Caco-2 (cell line): ENCODE measurements around the gene BDH1. TPM values are rescaled to one million over a fixed set of nuclear protein-coding genes. Genes with fewer than 3 reads are reported as not detected.
"Not testable (repeated sequence)": the region's sequence is repeated elsewhere in the genome, so short reads cannot be mapped to it uniquely, and the experiment has no call there.

Experiments
- BruUV-seq: library from RNA; stranded (reverse); fragments of 400-500 nt; replicated peaks from 2 replicates; lab custom pipeline; 2021; lab: Mats Ljungman, UMichigan
- CTCF ChIA-PET: fragments of 300-600 bp; sonication (Branson Sonifier 250); formaldehyde crosslinking; loops from one replicate; lab custom pipeline; 2022; ENCODE audit warnings: antibody characterized with exemption; lab: Charles Lee
- POLR2A ChIA-PET: fragments of 300-600 bp; sonication (Branson Sonifier 250); formaldehyde crosslinking; loops from one replicate; lab custom pipeline; 2022; ENCODE audit warnings: antibody characterized with exemption; lab: Charles Lee
- DNase-seq, 2 experiments: peaks; one replicate each; pipeline versions ENCODE4 v3.0.0 to v3.0.0-alpha.2; 2020 to 2022
- H3K27me3 ChIP-seq: replicated peaks from 2 replicates; pipeline ENCODE4 v1.6.0; 2011; ENCODE audit warnings: low read length; ENCODE audit not compliant: control insufficient read depth, insufficient read depth
- H3K36me3 ChIP-seq: 2 replicates; pipeline ENCODE4 v1.5.1; 2011; ENCODE audit warnings: low read length; ENCODE audit not compliant: control insufficient read depth, insufficient read depth
- H3K4me1 ChIP-seq: fragments of 250-450 bp; sonication (Bioruptor Pico); 2 replicates; pipeline ENCODE4 v1.5.1; 2020; ENCODE audit warnings: mild to moderate bottlenecking
- H3K4me3 ChIP-seq: 2 replicates; pipeline ENCODE4 v1.5.1; 2011; ENCODE audit warnings: low read depth, mild to moderate bottlenecking, control low read depth, low read length
- H3K9me3 ChIP-seq: fragments of 250-450 bp; sonication (Bioruptor Pico); 2 replicates; pipeline ENCODE4 v1.5.1; 2020; ENCODE audit warnings: mild to moderate bottlenecking, moderate library complexity
- H3K27ac Mint-ChIP-seq: one replicate; pipeline ENCODE4 v1.8.0; 2022; ENCODE audit warnings: mixed read lengths; ENCODE audit not compliant: unreplicated experiment
- H3K27me3 Mint-ChIP-seq: one replicate; pipeline ENCODE4 v1.8.0; 2022; ENCODE audit warnings: mixed read lengths; ENCODE audit not compliant: insufficient read depth, unreplicated experiment
- H3K36me3 Mint-ChIP-seq: one replicate; pipeline ENCODE4 v1.8.0; 2022; ENCODE audit warnings: mild to moderate bottlenecking, mixed read lengths; ENCODE audit not compliant: insufficient read depth, unreplicated experiment
- H3K4me1 Mint-ChIP-seq: one replicate; pipeline ENCODE4 v1.8.0; 2022; ENCODE audit warnings: low read depth, mixed read lengths; ENCODE audit not compliant: unreplicated experiment
- H3K4me3 Mint-ChIP-seq: one replicate; pipeline ENCODE4 v1.8.0; 2022; ENCODE audit warnings: mild to moderate bottlenecking, moderate library complexity, mixed read lengths; ENCODE audit not compliant: unreplicated experiment
- H3K9me3 Mint-ChIP-seq: one replicate; pipeline ENCODE4 v1.8.0; 2022; ENCODE audit warnings: mixed read lengths; ENCODE audit not compliant: unreplicated experiment
- CTCF ChIP-seq, 2 experiments: fragments of 200-600 bp in 1 of 2; IDR thresholded peaks; 1 replicate in 1 of 2; 2 replicates in 1 of 2; pipeline versions ENCODE4 v1.5.1 to v1.8.0; 2011 to 2022; ENCODE audit warnings: antibody characterized with exemption in 1 of 2, control low read depth in 1 of 2, inconsistent platforms in 1 of 2, low read depth in 1 of 2, low read length in 1 of 2, mild to moderate bottlenecking in 1 of 2, moderate library complexity in 1 of 2; ENCODE audit not compliant: insufficient read depth in 1 of 2, severe bottlenecking in 1 of 2, unreplicated experiment in 1 of 2
- intact Hi-C: fragments of 100-400 bp; cut with micrococcal nuclease; formaldehyde crosslinking; loops from one replicate; pipeline ENCODE4 v1.10.0; 2022; ENCODE audit not compliant: unreplicated experiment
- total RNA-seq: library from RNA; stranded (reverse); gene quantifications from 2 replicates; pipeline ENCODE4 v1.2.3, GENCODE V29; 2022

BDH1 gene
- total RNA-seq, 1 experiment from 2014 or later: 41.8 TPM

GRCh38 chr3:197519801-197520211 lies 36.0 kb downstream of the BDH1 start:
- no peaks in the 10 kb centered on the region for H3K9me3 ChIP-seq
- ChIA-PET CTCF (no interaction called here), POLR2A (no interaction called here)
- Mint-ChIP-seq H3K27me3 (no peaks in the 10 kb centered on the region), H3K4me1 (peaks cover 40% of the 10 kb centered on the region), H3K9me3 (no peaks in the 10 kb centered on the region), H3K36me3 (peaks cover 6% of the 10 kb centered on the region), H3K27ac (peak overlapping the region; percentile 96), H3K4me3 (peak overlapping the region; percentile 75)
- DNase-seq: no peak
- H3K4me3 ChIP-seq: no peak overlapping the region
- intact Hi-C loops: loop anchor here (2.0 kb wide), 1 partner anchor 35 kb away; the partner anchor contains the start of gene BDH1
- H3K27me3 ChIP-seq: no peaks in the 10 kb centered on the region
- H3K36me3 ChIP-seq: no peaks in the 10 kb centered on the region; the same call in 1 of the 2 replicates
- no peak for TF ChIP-seq CTCF (IDR thresholded peaks at IDR 0.05; ENCODE audit: insufficient read depth in 1 of 2, low read depth in 1 of 2, low read length in 1 of 2, severe bottlenecking in 1 of 2, unreplicated experiment in 1 of 2)
- BruUV-seq: no TSS peak
- H3K4me1 ChIP-seq: peaks cover 43% of the 10 kb centered on the region

GRCh38 chr3:197518881-197519421 lies 36.8 kb downstream of the BDH1 start:
- TF ChIP-seq CTCF (IDR thresholded peaks at IDR 0.05; ENCODE audit: insufficient read depth in 1 of 2, low read depth in 1 of 2, low read length in 1 of 2, severe bottlenecking in 1 of 2, unreplicated experiment in 1 of 2): no peak
- no TSS peak for BruUV-seq
- Mint-ChIP-seq H3K4me1 (peaks cover 48% of the 10 kb centered on the region), H3K36me3 (peaks cover 7% of the 10 kb centered on the region), H3K27me3 (no peaks in the 10 kb centered on the region), H3K9me3 (no peaks in the 10 kb centered on the region), H3K4me3 (no peak overlapping the region), H3K27ac (no peak overlapping the region)
- no peak for DNase-seq
- H3K4me3 ChIP-seq: no peak overlapping the region
- H3K27me3 ChIP-seq: no peaks in the 10 kb centered on the region
- intact Hi-C loops: no loop called here
- ChIA-PET POLR2A (no interaction called here), CTCF (no interaction called here)
- H3K36me3 ChIP-seq: no peaks in the 10 kb centered on the region; the same call in 1 of the 2 replicates
- H3K9me3 ChIP-seq: no peaks in the 10 kb centered on the region
- H3K4me1 ChIP-seq: peaks cover 43% of the 10 kb centered on the region

GRCh38 chr3:197517922-197518683 lies 37.7 kb downstream of the BDH1 start:
- H3K9me3 Mint-ChIP-seq, CTCF ChIA-PET, intact Hi-C loops, H3K9me3 ChIP-seq, H3K4me3 ChIP-seq, H3K4me3 Mint-ChIP-seq, H3K27me3 Mint-ChIP-seq, DNase-seq, POLR2A ChIA-PET, H3K27ac Mint-ChIP-seq, BruUV-seq, H3K27me3 ChIP-seq, H3K36me3 ChIP-seq: not testable (repeated sequence)
- H3K4me1 ChIP-seq: peaks cover 43% of the 10 kb centered on the region
- Mint-ChIP-seq H3K4me1 (peaks cover 48% of the 10 kb centered on the region), H3K36me3 (peaks cover 11% of the 10 kb centered on the region)

- DNase-seq: peak in 1 of 2 experiments; percentile 34
- H3K27me3 Mint-ChIP-seq, H3K9me3 ChIP-seq, H3K9me3 Mint-ChIP-seq, H3K4me3 ChIP-seq, H3K27me3 ChIP-seq, intact Hi-C loops, BruUV-seq, H3K36me3 ChIP-seq, POLR2A ChIA-PET: not testable (repeated sequence)
- H3K4me1 ChIP-seq: peaks cover 34% of the 10 kb centered on the region
- Mint-ChIP-seq H3K36me3 (peaks cover 11% of the 10 kb centered on the region), H3K27ac (peak overlapping the region; percentile 4), H3K4me3 (peak overlapping the region; percentile 2), H3K4me1 (peaks cover 45% of the 10 kb centered on the region)
- CTCF ChIA-PET: interaction anchor here (0.6 kb wide), 1 partner anchor 59 kb away, joined by 4 read pairs; no protein-coding TSS in a partner anchor
These were observed 38.7 kb downstream of the BDH1 start for GRCh38 chr3:197516890-197517606.
